ENCODE measurements around the gene MEGF10. TPM values are rescaled to one million over a fixed set of nuclear protein-coding genes. Genes with fewer than 3 reads are reported as not detected.

Gene MEGF10
- total RNA-seq (1 to 10 TPM; 1.2 to 3.6 (median 2.7) TPM), polyA plus RNA-seq (under 1 TPM in 2 of 3 donors, not detected in 1; under 0.01 to 0.29 TPM)

- WGBS, 2 donors = 2% methylated on average over 61 of the region's 61 CpGs
- no peak for DNase-seq
- TF ChIP-seq EP300 (IDR thresholded peaks at IDR 0.05) (no peak), CTCF (IDR thresholded peaks at IDR 0.05) (peak in 2 of 4 experiments; percentile 6 to 26)
- intact Hi-C loops (cut with DNase I) = loop anchor here (5.0 kb wide), 1 partner anchor 152 kb away; no protein-coding TSS in a partner anchor
- Histone ChIP-seq H3K36me3 (no peaks in the 10 kb centered on the region), H3K27me3 (peaks cover 8 to 32% (median 19%) of the 10 kb centered on the region in 3 donors), H3K4me1 (peaks cover 0 to 12% (median 5%) of the 10 kb centered on the region in 4 donors), H3K9me3 (peaks cover 0 to 3% (median 0%) of the 10 kb centered on the region in 4 donors), H3K27ac (no peak within 1 kb of the TSS), H3K4me3 (peak within 1 kb of the TSS; percentile 1 to 34 (median 32))
Measured at GRCh38 chr5:127290019-127290945, at the start of gene MEGF10. TSS of gene MEGF10 (plus strand) at chr5:127290796. CDS start at chr5:127331309, 40,513 bp downstream.

- intact Hi-C loops (cut with DNase I) = no loop called here
- no peak for TF ChIP-seq EP300 (IDR thresholded peaks at IDR 0.05)
- TF ChIP-seq CTCF (IDR thresholded peaks at IDR 0.05) = no peak
- no peak for TF ChIP-seq POLR2AphosphoS5 (IDR thresholded peaks at IDR 0.05)
- TF ChIP-seq POLR2A (IDR thresholded peaks at IDR 0.05) = no peak
- no peaks in the 10 kb centered on the region for H3K4me1 ChIP-seq
- peaks cover 0 to 4% (median 0%) of the 10 kb centered on the region in 4 donors for H3K9me3 ChIP-seq
- WGBS, 2 donors = 48 to 55% methylated on average over 1 of the region's 1 CpG
- no peak overlapping the region for H3K27ac ChIP-seq
- H3K27me3 ChIP-seq = no peaks in the 10 kb centered on the region
- no peaks in the 10 kb centered on the region for H3K36me3 ChIP-seq
- no peak for DNase-seq
- no peak overlapping the region for H3K4me3 ChIP-seq
Measured at GRCh38 chr5:127243011-127243410, 47.6 kb upstream of the MEGF10 start.

- H3K4me1 ChIP-seq = no peaks in the 10 kb centered on the region
- H3K9me3 ChIP-seq = peaks cover 0 to 4% (median 0%) of the 10 kb centered on the region in 4 donors
- H3K36me3 ChIP-seq = no peaks in the 10 kb centered on the region
- DNase-seq = no peak
- 96 to 98% methylated on average over 3 of the region's 3 CpGs for WGBS, 2 donors
- no peak overlapping the region for H3K27ac ChIP-seq
- intact Hi-C loops (cut with DNase I) = no loop called here
- no peaks in the 10 kb centered on the region for H3K27me3 ChIP-seq
- no peak overlapping the region for H3K4me3 ChIP-seq
- TF ChIP-seq POLR2AphosphoS5 (IDR thresholded peaks at IDR 0.05) = no peak
- TF ChIP-seq EP300 (IDR thresholded peaks at IDR 0.05) = no peak
- no peak for TF ChIP-seq POLR2A (IDR thresholded peaks at IDR 0.05)
- no peak for TF ChIP-seq CTCF (IDR thresholded peaks at IDR 0.05)
Measured at GRCh38 chr5:127254729-127255284, 35.8 kb upstream of the MEGF10 start.

GRCh38 chr5:127256886-127257597 lies 33.6 kb upstream of the MEGF10 start:
- no peaks in the 10 kb centered on the region for H3K4me1 ChIP-seq
- intact Hi-C loops (cut with DNase I) = no loop called here
- H3K4me3 ChIP-seq = no peak overlapping the region
- peaks cover 0 to 4% (median 0%) of the 10 kb centered on the region in 4 donors for H3K9me3 ChIP-seq
- TF ChIP-seq CTCF (IDR thresholded peaks at IDR 0.05) (no peak), POLR2AphosphoS5 (IDR thresholded peaks at IDR 0.05) (no peak), EP300 (IDR thresholded peaks at IDR 0.05) (no peak), POLR2A (IDR thresholded peaks at IDR 0.05) (no peak)
- H3K27ac ChIP-seq = no peak overlapping the region
- no peak for DNase-seq
- H3K36me3 ChIP-seq = no peaks in the 10 kb centered on the region
- no peaks in the 10 kb centered on the region for H3K27me3 ChIP-seq
- 70 to 76% methylated on average over 2 of the region's 2 CpGs for WGBS, 2 donors

All from sigmoid colon (tissue), 7 donors.